Stimulated activated CD4-positive, alpha-beta T cell treated with anti-CD3 and anti-CD28 coated beads, Interleukin-1b, Interleukin-23, amount 100 ng/mL, for 24 hours (primary cell): ENCODE results near the gene IFIT3.

Source experiments
- DNase-seq, 4 experiments: peaks; one replicate each; pipeline ENCODE4 v3.0.0-alpha.2; 2020; ENCODE audit warnings: low read depth in 4 of 4, low spot score in 1 of 4

The IFIT3 gene

GRCh38 chr10:89355394-89355931 is 27.7 kb downstream of the IFIT3 start:
- no peak for DNase-seq

GRCh38 chr10:89357096-89357495 is 29.3 kb downstream of the IFIT3 start:
- no peak for DNase-seq

GRCh38 chr10:89357975-89358374 is 30.2 kb downstream of the IFIT3 start:
- DNase-seq: no peak

GRCh38 chr10:89360157-89360556 is 32.4 kb downstream of the IFIT3 start:
- DNase-seq: no peak

GRCh38 chr10:89362929-89363328 is 35.1 kb downstream of the IFIT3 start:
- DNase-seq: no peak

- no peak for DNase-seq
Measured at GRCh38 chr10:89363729-89364442, 36.1 kb downstream of the IFIT3 start.

GRCh38 chr10:89364531-89364930 is 36.7 kb downstream of the IFIT3 start:
- no peak for DNase-seq

GRCh38 chr10:89367529-89367928 is 39.7 kb downstream of the IFIT3 start:
- no peak for DNase-seq

GRCh38 chr10:89368129-89368528 is 40.3 kb downstream of the IFIT3 start:
- DNase-seq: no peak

GRCh38 chr10:89369156-89370105 is 41.6 kb downstream of the IFIT3 start:
- no peak for DNase-seq

- DNase-seq: no peak
Measured at GRCh38 chr10:89371079-89371478, 43.3 kb downstream of the IFIT3 start.

- DNase-seq: no peak
Measured at GRCh38 chr10:89371987-89372386, 44.2 kb downstream of the IFIT3 start.

GRCh38 chr10:89373916-89374711 is 46.3 kb downstream of the IFIT3 start:
- no peak for DNase-seq

GRCh38 chr10:89374713-89375141 is 46.9 kb downstream of the IFIT3 start:
- DNase-seq: no peak

GRCh38 chr10:89377705-89378637 is 50.2 kb downstream of the IFIT3 start, which contains the start of gene IFIT1B:
Gene IFIT1B (plus strand): TSS chr10:89378056. CDS start chr10:89378136, 80 bp downstream.
- DNase-seq: no peak

- DNase-seq: no peak
Measured at GRCh38 chr10:89379103-89379502, 51.3 kb downstream of the IFIT3 start.

- DNase-seq: no peak
Measured at GRCh38 chr10:89382757-89383156, 55.0 kb downstream of the IFIT3 start.

- no peak for DNase-seq
Measured at GRCh38 chr10:89384474-89385340, 56.9 kb downstream of the IFIT3 start.

GRCh38 chr10:89388806-89389205 is 61.0 kb downstream of the IFIT3 start:
- DNase-seq: no peak
